ENCODE results near the gene EFCAB9.

DNA sequence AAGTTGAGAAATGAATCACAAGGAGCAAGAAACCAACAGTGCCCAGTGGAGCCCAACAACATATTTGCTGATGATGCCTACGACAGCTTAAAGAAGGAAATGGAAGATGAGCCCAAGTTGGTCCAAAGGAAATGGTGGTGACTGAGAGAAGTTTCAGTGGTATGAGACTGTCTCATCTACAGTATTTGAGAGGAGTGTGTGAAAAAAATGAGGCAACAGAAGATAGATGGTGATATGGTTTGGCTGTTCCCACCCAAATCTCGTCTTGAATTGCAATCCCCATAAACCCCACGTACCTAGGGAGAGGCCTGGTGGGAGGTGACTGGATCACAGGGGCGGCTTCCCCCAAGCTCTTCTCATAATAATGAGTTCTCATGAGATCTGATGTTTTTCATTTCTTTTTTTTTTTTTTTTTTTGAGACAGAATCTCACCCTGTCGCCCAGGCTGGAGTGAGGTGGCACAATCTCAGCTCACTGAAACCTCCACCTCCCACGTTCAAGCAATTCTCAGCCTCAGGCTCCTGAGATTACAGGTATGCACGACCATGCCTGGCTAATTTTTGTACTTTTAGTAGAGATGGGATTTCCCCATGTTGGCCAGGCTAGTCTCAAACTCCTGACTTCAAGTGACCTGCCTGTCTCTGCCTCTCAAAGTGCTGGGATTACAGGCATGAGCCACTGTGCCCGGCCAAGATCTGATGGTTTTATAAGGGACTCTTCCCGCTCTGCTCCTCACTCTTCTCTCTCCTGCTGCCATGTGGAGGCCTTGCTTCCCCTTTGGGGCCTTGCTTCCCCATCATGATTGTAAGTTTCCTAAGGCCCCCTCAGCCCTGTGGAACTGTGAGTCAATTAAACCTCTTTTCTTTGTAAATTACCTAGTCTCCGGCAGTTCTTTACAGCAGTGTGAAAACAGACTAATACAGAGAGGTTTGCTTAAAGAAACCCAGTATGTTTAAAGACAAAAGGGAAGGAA lies 30.2 kb downstream of the EFCAB9 start:
- no peak for TF ChIP-seq CTCF (IDR thresholded peaks at IDR 0.05)
- TF ChIP-seq POLR2A (IDR thresholded peaks at IDR 0.05): no peak

Data from uterus (tissue), 2 donors.